Measurements from ENCODE around the gene ERF. TPM values are rescaled to one million over a fixed set of nuclear protein-coding genes. Genes with fewer than 3 reads are reported as not detected.

The ERF gene
- total RNA-seq, 1 experiment from 2014 or later, result 96.1 TPM

GRCh38 chr19:42252365-42253244, 2.3 kb downstream of the ERF start (continued):
- TF ChIP-seq CTCF (IDR thresholded peaks at IDR 0.05 in 2 of 3, conservative IDR thresholded peaks at IDR 0.05 in 1 of 3; ENCODE audit: borderline replicate concordance in 1 of 3, insufficient read depth in 1 of 3, low read depth in 2 of 3, low read length in 2 of 3), result no peak
- no peak for TF ChIP-seq ZNF274 (IDR thresholded peaks at IDR 0.05; ENCODE audit: low read depth, low read length)

- BruUV-seq (replicated peaks), result no TSS peak
- H3K79me2 ChIP-seq (ENCODE audit: insufficient read depth, low read length), result peaks cover 54% of the 10 kb centered on the region
- peak overlapping the region; percentile 94 for H3K4me2 ChIP-seq (ENCODE audit: low read length)
- ChIA-PET CTCF (interaction anchor here (1.3 kb wide), 1 partner anchor 28 kb away, joined by 3 read pairs; no protein-coding TSS in a partner anchor), RAD21 (ENCODE audit: low non-redundant PET in 1 of 2, low total read pairs in 2 of 2, uncharacterized antibody in 2 of 2, unreplicated experiment in 2 of 2) (interaction anchor here in 1 of 2 experiments (1.0 kb wide), 1 partner anchor 9 kb away, joined by 3 read pairs; no protein-coding TSS in a partner anchor), POLR2A (interaction anchor here (1.6 to 1.8 kb wide), 2 partner anchors 9 to 28 kb away, joined by 9 to 16 read pairs; no protein-coding TSS in a partner anchor)
- intact Hi-C loops (cut with micrococcal nuclease), result no loop called here
- no peak overlapping the region for H3K4me3 ChIP-seq (replicated peaks in 1 of 2; ENCODE audit: low read depth in 1 of 2, low read length in 2 of 2)
- peaks cover 3% of the 10 kb centered on the region; the same call in 1 of the 2 replicates for H4K20me1 ChIP-seq (ENCODE audit: insufficient read depth)
- no peaks in the 10 kb centered on the region for H3K27me3 ChIP-seq (ENCODE audit: insufficient read depth, low read length)
- ATAC-seq (no peak), DNase-seq (ENCODE audit: low read depth, low spot score) (no peak)
- no peaks in the 10 kb centered on the region for H3K9me2 ChIP-seq (ENCODE audit: insufficient read depth)
- H3K4me1 ChIP-seq (ENCODE audit: control insufficient read depth in 1 of 2, insufficient read depth in 2 of 2, low read length in 2 of 2), result peaks cover 22 to 48% of the 10 kb centered on the region in 2 experiments
- peak overlapping the region; percentile 43 for H3K9ac ChIP-seq (ENCODE audit: low read length)
- no peak overlapping the region for H2AFZ ChIP-seq (ENCODE audit: low read depth, low read length, poor library complexity, severe bottlenecking)
- H3K9me3 ChIP-seq (ENCODE audit: control insufficient read depth in 1 of 2, insufficient read depth in 1 of 2, low read depth in 1 of 2, low read length in 2 of 2), result no peaks in the 10 kb centered on the region
- H3K27ac ChIP-seq (ENCODE audit: low read depth, low read length), result peak overlapping the region; percentile 51
- peaks cover 0 to 7% of the 10 kb centered on the region in 2 experiments; a peak in 2 of 4 replicates for H3K36me3 ChIP-seq (ENCODE audit: control insufficient read depth in 1 of 2, insufficient read depth in 2 of 2, low read length in 2 of 2)
- no peak for TF ChIP-seq CEBPB (IDR thresholded peaks at IDR 0.05; ENCODE audit: low read depth)
- TF ChIP-seq ZBTB33 (IDR thresholded peaks at IDR 0.05; ENCODE audit: extremely low read depth, insufficient replicate concordance, low read length), result no peak
- TF ChIP-seq CBX3 (IDR thresholded peaks at IDR 0.05; ENCODE audit: low read depth), result no peak
- TF ChIP-seq SIN3A (IDR thresholded peaks at IDR 0.05; ENCODE audit: low read depth), result no peak
- TF ChIP-seq EZH2 (IDR thresholded peaks at IDR 0.05), result no peak
- TF ChIP-seq SRF (IDR thresholded peaks at IDR 0.05; ENCODE audit: low read depth), result no peak
- no peak for TF ChIP-seq CTCF (IDR thresholded peaks at IDR 0.05 in 2 of 3, conservative IDR thresholded peaks at IDR 0.05 in 1 of 3; ENCODE audit: borderline replicate concordance in 1 of 3, insufficient read depth in 1 of 3, low read depth in 2 of 3, low read length in 2 of 3)
- TF ChIP-seq TCF7L2 (IDR thresholded peaks at IDR 0.05; ENCODE audit: borderline replicate concordance, extremely low read depth, insufficient read depth, insufficient read length), result no peak
- no peak for TF ChIP-seq POLR2A (IDR thresholded peaks at IDR 0.05; ENCODE audit: borderline replicate concordance, extremely low read depth, insufficient read depth, insufficient read length)
- no peak for TF ChIP-seq EZH2phosphoT487 (IDR thresholded peaks at IDR 0.05; ENCODE audit: borderline replicate concordance)
- TF ChIP-seq EGR1 (IDR thresholded peaks at IDR 0.05; ENCODE audit: low read depth), result no peak
These were observed 3.2 kb downstream of the ERF start for GRCh38 chr19:42251572-42252358.
